ENCODE data around the gene CNTNAP2.

CNTNAP2 gene

DNA sequence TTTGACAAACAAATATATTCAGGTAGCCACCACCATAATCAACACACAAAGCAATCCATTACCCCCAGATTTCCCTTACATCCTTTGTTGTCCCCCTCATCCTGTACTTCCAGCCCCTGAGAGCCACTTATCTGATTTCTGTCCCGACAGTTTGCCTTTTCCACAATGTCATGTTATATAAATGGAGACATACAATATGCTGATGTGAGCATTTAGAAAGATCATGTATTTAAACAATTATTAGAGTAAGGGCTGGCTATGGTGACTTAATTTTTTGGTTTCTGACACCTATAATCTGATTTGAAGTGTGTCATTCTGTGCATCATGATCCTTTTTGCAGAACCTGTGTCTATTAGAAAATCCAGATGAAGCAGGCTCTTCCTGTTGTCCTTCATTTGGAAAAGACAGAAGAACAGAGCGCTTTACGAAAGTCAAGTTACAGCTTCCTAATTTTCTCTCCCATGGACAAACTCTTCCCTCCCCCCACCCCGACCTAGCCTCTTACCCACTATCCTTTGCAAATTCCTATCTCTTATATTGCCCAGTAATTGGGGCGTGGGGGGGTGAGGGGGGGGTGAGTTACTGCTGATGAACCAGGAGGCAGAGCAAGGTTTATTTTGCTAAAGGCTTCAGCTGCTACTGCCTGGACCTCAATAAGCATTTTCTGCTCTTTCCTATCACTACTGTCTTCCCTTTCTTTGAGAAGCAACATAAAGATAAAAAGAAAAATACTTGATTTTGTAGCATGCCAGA, 2221.6 kb downstream of the CNTNAP2 start:
- H3K27me3 ChIP-seq (replicated peaks in 2 of 5; ENCODE audit: control insufficient read depth in 4 of 5, insufficient read depth in 5 of 5, low read length in 4 of 5) = peaks cover 10 to 63% (median 34%) of the 10 kb centered on the region in 5 experiments
- H3K36me3 ChIP-seq (ENCODE audit: control insufficient read depth in 4 of 4, insufficient read depth in 4 of 4, low read length in 3 of 4) = no peaks in the 10 kb centered on the region
- no peak overlapping the region for H3K27ac ChIP-seq (ENCODE audit: insufficient read depth in 1 of 2, low read depth in 1 of 2, low read length in 2 of 2, poor library complexity in 1 of 2, severe bottlenecking in 2 of 2)
- POLR2A ChIA-PET = no interaction called here
- no peaks in the 10 kb centered on the region for H3K9me3 ChIP-seq (ENCODE audit: control extremely low read depth in 1 of 5, control insufficient read depth in 4 of 5, insufficient read depth in 2 of 5, low read depth in 1 of 5, low read length in 4 of 5)
- DNase-seq = no peak
- H3K4me1 ChIP-seq (ENCODE audit: control extremely low read depth in 1 of 4, control insufficient read depth in 4 of 4, insufficient read depth in 4 of 4, low read length in 3 of 4) = peaks cover 0 to 11% (median 7%) of the 10 kb centered on the region in 4 experiments
- WGBS (ENCODE audit: insufficient coverage) = no CpG with 5 or more reads among the region's 5 CpGs
- H3K4me3 ChIP-seq (ENCODE audit: control insufficient read depth in 1 of 7, extremely low read depth in 1 of 7, insufficient read depth in 4 of 7, low read depth in 2 of 7, low read length in 6 of 7) = no peak overlapping the region
- CTCF ChIA-PET = no interaction called here

- peaks cover 10 to 73% (median 34%) of the 10 kb centered on the region in 5 experiments for H3K27me3 ChIP-seq (replicated peaks in 2 of 5; ENCODE audit: control insufficient read depth in 4 of 5, insufficient read depth in 5 of 5, low read length in 4 of 5)
- 81% methylated on average over 7 of the region's 15 CpGs for WGBS (ENCODE audit: insufficient coverage)
- peaks cover 0 to 11% (median 7%) of the 10 kb centered on the region in 4 experiments for H3K4me1 ChIP-seq (ENCODE audit: control extremely low read depth in 1 of 4, control insufficient read depth in 4 of 4, insufficient read depth in 4 of 4, low read length in 3 of 4)
- no peak overlapping the region for H3K27ac ChIP-seq (ENCODE audit: insufficient read depth in 1 of 2, low read depth in 1 of 2, low read length in 2 of 2, poor library complexity in 1 of 2, severe bottlenecking in 2 of 2)
- no peak for DNase-seq
- no peaks in the 10 kb centered on the region for H3K36me3 ChIP-seq (ENCODE audit: control insufficient read depth in 4 of 4, insufficient read depth in 4 of 4, low read length in 3 of 4)
- H3K4me3 ChIP-seq (ENCODE audit: control insufficient read depth in 1 of 7, extremely low read depth in 1 of 7, insufficient read depth in 4 of 7, low read depth in 2 of 7, low read length in 6 of 7) = no peak overlapping the region
- ChIA-PET CTCF (no interaction called here), POLR2A (interaction anchor here (0.5 kb wide), 1 partner anchor 13 kb away, joined by 5 read pairs; no protein-coding TSS in a partner anchor)
- H3K9me3 ChIP-seq (ENCODE audit: control extremely low read depth in 1 of 5, control insufficient read depth in 4 of 5, insufficient read depth in 2 of 5, low read depth in 1 of 5, low read length in 4 of 5) = no peaks in the 10 kb centered on the region
Measured at GRCh38 chr7:148340438-148341280, 2224.1 kb downstream of the CNTNAP2 start.

DNA sequence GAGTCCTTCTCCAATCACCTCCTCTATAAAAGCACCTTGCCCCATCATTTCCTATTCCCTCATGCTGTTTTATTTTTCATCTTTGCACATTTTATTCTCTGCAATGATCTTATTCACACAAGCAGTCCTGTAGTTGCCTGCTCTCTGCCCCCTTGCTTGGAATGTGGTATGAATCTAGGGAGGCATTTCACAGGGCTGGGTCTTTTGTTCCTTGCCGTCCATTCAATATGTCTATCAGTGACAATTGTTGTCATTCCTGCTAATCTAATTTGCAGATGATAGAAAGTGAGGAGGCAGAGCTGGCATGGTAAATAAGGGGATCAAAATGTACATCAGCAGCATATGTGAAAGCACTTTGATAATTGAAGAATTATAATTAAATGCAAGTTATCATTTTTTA, 2227.8 kb downstream of the CNTNAP2 start:
- H3K9me3 ChIP-seq (ENCODE audit: control extremely low read depth in 1 of 5, control insufficient read depth in 4 of 5, insufficient read depth in 2 of 5, low read depth in 1 of 5, low read length in 4 of 5) = no peaks in the 10 kb centered on the region
- 100% methylated on average over 1 of the region's 1 CpG for WGBS (ENCODE audit: insufficient coverage)
- H3K27ac ChIP-seq (ENCODE audit: insufficient read depth in 1 of 2, low read depth in 1 of 2, low read length in 2 of 2, poor library complexity in 1 of 2, severe bottlenecking in 2 of 2) = no peak overlapping the region
- no peak overlapping the region for H3K4me3 ChIP-seq (ENCODE audit: control insufficient read depth in 1 of 7, extremely low read depth in 1 of 7, insufficient read depth in 4 of 7, low read depth in 2 of 7, low read length in 6 of 7)
- ChIA-PET CTCF (no interaction called here), POLR2A (no interaction called here)
- no peaks in the 10 kb centered on the region for H3K36me3 ChIP-seq (ENCODE audit: control insufficient read depth in 4 of 4, insufficient read depth in 4 of 4, low read length in 3 of 4)
- no peak for DNase-seq
- H3K27me3 ChIP-seq (replicated peaks in 2 of 5; ENCODE audit: control insufficient read depth in 4 of 5, insufficient read depth in 5 of 5, low read length in 4 of 5) = peaks cover 10 to 45% (median 19%) of the 10 kb centered on the region in 5 experiments
- peaks cover 0 to 3% (median 2%) of the 10 kb centered on the region in 4 experiments for H3K4me1 ChIP-seq (ENCODE audit: control extremely low read depth in 1 of 4, control insufficient read depth in 4 of 4, insufficient read depth in 4 of 4, low read length in 3 of 4)

- H3K36me3 ChIP-seq (ENCODE audit: control insufficient read depth in 4 of 4, insufficient read depth in 4 of 4, low read length in 3 of 4) = no peaks in the 10 kb centered on the region
- H3K4me1 ChIP-seq (ENCODE audit: control extremely low read depth in 1 of 4, control insufficient read depth in 4 of 4, insufficient read depth in 4 of 4, low read length in 3 of 4) = no peaks in the 10 kb centered on the region
- H3K4me3 ChIP-seq (ENCODE audit: control insufficient read depth in 1 of 7, extremely low read depth in 1 of 7, insufficient read depth in 4 of 7, low read depth in 2 of 7, low read length in 6 of 7) = no peak overlapping the region
- no peak for DNase-seq
- H3K27me3 ChIP-seq (replicated peaks in 2 of 5; ENCODE audit: control insufficient read depth in 4 of 5, insufficient read depth in 5 of 5, low read length in 4 of 5) = peaks cover 0 to 16% (median 3%) of the 10 kb centered on the region in 5 experiments
- no peak overlapping the region for H3K27ac ChIP-seq (ENCODE audit: insufficient read depth in 1 of 2, low read depth in 1 of 2, low read length in 2 of 2, poor library complexity in 1 of 2, severe bottlenecking in 2 of 2)
- 100% methylated on average over 2 of the region's 5 CpGs for WGBS (ENCODE audit: insufficient coverage)
- CTCF ChIA-PET = no interaction called here
- POLR2A ChIA-PET = no interaction called here
- no peaks in the 10 kb centered on the region for H3K9me3 ChIP-seq (ENCODE audit: control extremely low read depth in 1 of 5, control insufficient read depth in 4 of 5, insufficient read depth in 2 of 5, low read depth in 1 of 5, low read length in 4 of 5)
Measured at GRCh38 chr7:148347981-148348380, 2231.4 kb downstream of the CNTNAP2 start.

DNA sequence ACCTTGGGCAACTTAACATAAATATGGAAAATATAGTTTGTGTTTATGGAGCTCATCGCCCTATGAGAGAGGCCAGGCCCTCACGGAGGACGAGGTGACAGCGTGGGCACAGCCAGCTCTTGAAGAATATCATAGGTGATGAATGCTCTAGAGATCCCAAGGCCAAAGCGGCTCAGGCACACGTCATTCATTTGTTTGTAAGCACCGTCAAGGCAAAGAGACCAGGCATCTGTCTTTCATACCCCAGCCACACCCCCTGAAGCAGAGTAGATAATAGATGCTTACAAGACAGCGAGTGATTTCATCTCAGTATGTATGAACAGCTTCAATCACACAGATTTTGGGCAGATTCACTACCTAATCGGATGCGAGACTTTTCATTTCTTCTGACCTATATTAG, 2231.9 kb downstream of the CNTNAP2 start:
- Histone ChIP-seq H3K9me3 (ENCODE audit: control extremely low read depth in 1 of 5, control insufficient read depth in 4 of 5, insufficient read depth in 2 of 5, low read depth in 1 of 5, low read length in 4 of 5) (no peaks in the 10 kb centered on the region), H3K4me1 (ENCODE audit: control extremely low read depth in 1 of 4, control insufficient read depth in 4 of 4, insufficient read depth in 4 of 4, low read length in 3 of 4) (no peaks in the 10 kb centered on the region), H3K4me3 (ENCODE audit: control insufficient read depth in 1 of 7, extremely low read depth in 1 of 7, insufficient read depth in 4 of 7, low read depth in 2 of 7, low read length in 6 of 7) (no peak overlapping the region), H3K36me3 (ENCODE audit: control insufficient read depth in 4 of 4, insufficient read depth in 4 of 4, low read length in 3 of 4) (no peaks in the 10 kb centered on the region), H3K27ac (ENCODE audit: insufficient read depth in 1 of 2, low read depth in 1 of 2, low read length in 2 of 2, poor library complexity in 1 of 2, severe bottlenecking in 2 of 2) (no peak overlapping the region), H3K27me3 (replicated peaks in 2 of 5; ENCODE audit: control insufficient read depth in 4 of 5, insufficient read depth in 5 of 5, low read length in 4 of 5) (peaks cover 0 to 14% (median 3%) of the 10 kb centered on the region in 5 experiments)
- ChIA-PET CTCF (no interaction called here), POLR2A (no interaction called here)
- WGBS (ENCODE audit: insufficient coverage) = 95% methylated on average over 7 of the region's 10 CpGs
- DNase-seq = no peak

GRCh38 chr7:148356303-148356702, 2239.7 kb downstream of the CNTNAP2 start:
- H3K4me1 ChIP-seq (ENCODE audit: control extremely low read depth in 1 of 4, control insufficient read depth in 4 of 4, insufficient read depth in 4 of 4, low read length in 3 of 4) = no peaks in the 10 kb centered on the region
- DNase-seq = no peak
- no peaks in the 10 kb centered on the region for H3K36me3 ChIP-seq (ENCODE audit: control insufficient read depth in 4 of 4, insufficient read depth in 4 of 4, low read length in 3 of 4)
- 90% methylated on average over 5 of the region's 5 CpGs for WGBS (ENCODE audit: insufficient coverage)
- no peak overlapping the region for H3K4me3 ChIP-seq (ENCODE audit: control insufficient read depth in 1 of 7, extremely low read depth in 1 of 7, insufficient read depth in 4 of 7, low read depth in 2 of 7, low read length in 6 of 7)
- ChIA-PET POLR2A (no interaction called here), CTCF (no interaction called here)
- H3K27ac ChIP-seq (ENCODE audit: insufficient read depth in 1 of 2, low read depth in 1 of 2, low read length in 2 of 2, poor library complexity in 1 of 2, severe bottlenecking in 2 of 2) = no peak overlapping the region
- H3K27me3 ChIP-seq (replicated peaks in 2 of 5; ENCODE audit: control insufficient read depth in 4 of 5, insufficient read depth in 5 of 5, low read length in 4 of 5) = peaks cover 0 to 6% (median under 1%) of the 10 kb centered on the region in 5 experiments
- H3K9me3 ChIP-seq (ENCODE audit: control extremely low read depth in 1 of 5, control insufficient read depth in 4 of 5, insufficient read depth in 2 of 5, low read depth in 1 of 5, low read length in 4 of 5) = no peaks in the 10 kb centered on the region

DNA sequence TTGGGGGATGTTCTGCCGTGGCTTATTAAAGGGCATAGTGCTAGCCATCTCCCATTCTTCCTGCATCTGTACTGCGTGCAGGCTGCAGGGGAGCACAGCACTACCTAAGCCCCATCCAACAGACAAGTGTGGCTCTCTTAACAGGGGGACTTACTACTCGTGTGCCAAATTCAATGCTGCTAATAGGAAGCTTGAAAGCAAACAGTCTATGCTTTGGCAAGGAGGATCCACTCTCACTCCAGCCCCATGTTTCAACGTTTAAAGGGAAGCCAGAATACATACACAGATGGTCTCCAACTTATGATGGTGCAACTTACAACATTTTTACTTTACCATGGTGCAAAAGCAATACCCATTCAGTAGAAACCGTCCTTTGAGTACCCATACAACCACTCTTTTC, 2245.9 kb downstream of the CNTNAP2 start:
- H3K27ac ChIP-seq (ENCODE audit: insufficient read depth in 1 of 2, low read depth in 1 of 2, low read length in 2 of 2, poor library complexity in 1 of 2, severe bottlenecking in 2 of 2) = no peak overlapping the region
- no peak for DNase-seq
- ChIA-PET CTCF (no interaction called here), POLR2A (no interaction called here)
- no peaks in the 10 kb centered on the region for H3K4me1 ChIP-seq (ENCODE audit: control extremely low read depth in 1 of 4, control insufficient read depth in 4 of 4, insufficient read depth in 4 of 4, low read length in 3 of 4)
- WGBS (ENCODE audit: insufficient coverage) = 93% methylated on average over 5 of the region's 5 CpGs
- no peaks in the 10 kb centered on the region for H3K9me3 ChIP-seq (ENCODE audit: control extremely low read depth in 1 of 5, control insufficient read depth in 4 of 5, insufficient read depth in 2 of 5, low read depth in 1 of 5, low read length in 4 of 5)
- H3K27me3 ChIP-seq (replicated peaks in 2 of 5; ENCODE audit: control insufficient read depth in 4 of 5, insufficient read depth in 5 of 5, low read length in 4 of 5) = peaks cover 0 to 2% (median 0%) of the 10 kb centered on the region in 5 experiments
- no peak overlapping the region for H3K4me3 ChIP-seq (ENCODE audit: control insufficient read depth in 1 of 7, extremely low read depth in 1 of 7, insufficient read depth in 4 of 7, low read depth in 2 of 7, low read length in 6 of 7)
- no peaks in the 10 kb centered on the region for H3K36me3 ChIP-seq (ENCODE audit: control insufficient read depth in 4 of 4, insufficient read depth in 4 of 4, low read length in 3 of 4)

Data from common myeloid progenitor, CD34-positive (primary cell).